ENCODE measurements around the gene NPHP1. TPM values are rescaled to one million over a fixed set of nuclear protein-coding genes. Genes with fewer than 3 reads are reported as not detected.
"Not testable (repeated sequence)": the region's sequence is repeated elsewhere in the genome, so short reads cannot be mapped to it uniquely, and the experiment has no call there.

The NPHP1 gene
- polyA plus RNA-seq, 1 experiment, result 5.4 TPM

- H3K27me3 ChIP-seq (ENCODE audit: control insufficient read depth, insufficient read depth, low read length), result no peaks in the 10 kb centered on the region
- no peaks in the 10 kb centered on the region; the same call in 1 of the 2 replicates for H3K9me3 ChIP-seq (ENCODE audit: control insufficient read depth, insufficient read depth, low read length)
- no peak for TF ChIP-seq CTCF (IDR thresholded peaks at IDR 0.05; ENCODE audit: low read depth, low read length)
- DNase-seq (ENCODE audit: low read depth, low spot score), result no peak
- CTCF ChIA-PET, result no interaction called here
- H3K27ac ChIP-seq (ENCODE audit: low read depth, low read length), result peak overlapping the region; percentile 99
- H3K4me3 ChIP-seq (ENCODE audit: low read depth, low read length), result no peak overlapping the region
- POLR2A ChIA-PET, result no interaction called here
These were observed 104.3 kb downstream of the NPHP1 start for GRCh38 chr2:110100480-110100879.

- no peak overlapping the region for H3K27ac ChIP-seq (ENCODE audit: low read depth, low read length)
- CTCF ChIA-PET, result no interaction called here
These were observed 105.2 kb downstream of the NPHP1 start for GRCh38 chr2:110099471-110100225.

GRCh38 chr2:110099038-110099425, 105.8 kb downstream of the NPHP1 start:
- Histone ChIP-seq H3K9me3 (ENCODE audit: control insufficient read depth, insufficient read depth, low read length) (no peaks in the 10 kb centered on the region; the same call in 1 of the 2 replicates), H3K4me3 (ENCODE audit: low read depth, low read length) (no peak overlapping the region), H3K27ac (ENCODE audit: low read depth, low read length) (no peak overlapping the region), H3K27me3 (ENCODE audit: control insufficient read depth, insufficient read depth, low read length) (no peaks in the 10 kb centered on the region)
- ChIA-PET CTCF (no interaction called here), POLR2A (no interaction called here)
- no peak for TF ChIP-seq CTCF (IDR thresholded peaks at IDR 0.05; ENCODE audit: low read depth, low read length)
- DNase-seq (ENCODE audit: low read depth, low spot score), result no peak

More at GRCh38 chr2:110099471-110100225, 105.2 kb downstream of the NPHP1 start:
- Histone ChIP-seq H3K9me3 (ENCODE audit: control insufficient read depth, insufficient read depth, low read length) (no peaks in the 10 kb centered on the region; the same call in 1 of the 2 replicates), H3K4me3 (ENCODE audit: low read depth, low read length) (no peak overlapping the region), H3K27me3 (ENCODE audit: control insufficient read depth, insufficient read depth, low read length) (no peaks in the 10 kb centered on the region)
- DNase-seq (ENCODE audit: low read depth, low spot score), result no peak
- POLR2A ChIA-PET, result no interaction called here
- TF ChIP-seq CTCF (IDR thresholded peaks at IDR 0.05; ENCODE audit: low read depth, low read length), result no peak

- Histone ChIP-seq H3K27me3 (ENCODE audit: control insufficient read depth, insufficient read depth, low read length) (no peaks in the 10 kb centered on the region), H3K4me3 (ENCODE audit: low read depth, low read length) (no peak overlapping the region), H3K27ac (ENCODE audit: low read depth, low read length) (no peak overlapping the region), H3K9me3 (ENCODE audit: control insufficient read depth, insufficient read depth, low read length) (no peaks in the 10 kb centered on the region)
- TF ChIP-seq CTCF (IDR thresholded peaks at IDR 0.05; ENCODE audit: low read depth, low read length), result no peak
- no peak for DNase-seq (ENCODE audit: low read depth, low spot score)
- ChIA-PET POLR2A (no interaction called here), CTCF (no interaction called here)
These were observed 107.2 kb downstream of the NPHP1 start for GRCh38 chr2:110097506-110098220.

- no peak for TF ChIP-seq CTCF (IDR thresholded peaks at IDR 0.05; ENCODE audit: low read depth, low read length)
- CTCF ChIA-PET, result no interaction called here
These were observed 108.7 kb downstream of the NPHP1 start for GRCh38 chr2:110095994-110096633.

GRCh38 chr2:110094884-110095534, 109.8 kb downstream of the NPHP1 start:
- H3K27ac ChIP-seq (ENCODE audit: low read depth, low read length); DNase-seq (ENCODE audit: low read depth, low spot score); H3K9me3 ChIP-seq (ENCODE audit: control insufficient read depth, insufficient read depth, low read length); POLR2A ChIA-PET; H3K27me3 ChIP-seq (ENCODE audit: control insufficient read depth, insufficient read depth, low read length); CTCF ChIA-PET; H3K4me3 ChIP-seq (ENCODE audit: low read depth, low read length): not testable (repeated sequence)

More at GRCh38 chr2:110095994-110096633, 108.7 kb downstream of the NPHP1 start:
- Histone ChIP-seq H3K27ac (ENCODE audit: low read depth, low read length) (no peak overlapping the region), H3K9me3 (ENCODE audit: control insufficient read depth, insufficient read depth, low read length) (no peaks in the 10 kb centered on the region), H3K27me3 (ENCODE audit: control insufficient read depth, insufficient read depth, low read length) (no peaks in the 10 kb centered on the region), H3K4me3 (ENCODE audit: low read depth, low read length) (no peak overlapping the region)
- POLR2A ChIA-PET, result no interaction called here
- no peak for DNase-seq (ENCODE audit: low read depth, low spot score)

- CTCF ChIA-PET; DNase-seq (ENCODE audit: low read depth, low spot score); H3K4me3 ChIP-seq (ENCODE audit: low read depth, low read length); H3K27ac ChIP-seq (ENCODE audit: low read depth, low read length); H3K9me3 ChIP-seq (ENCODE audit: control insufficient read depth, insufficient read depth, low read length); H3K27me3 ChIP-seq (ENCODE audit: control insufficient read depth, insufficient read depth, low read length); POLR2A ChIA-PET: not testable (repeated sequence)
These were observed 110.9 kb downstream of the NPHP1 start for GRCh38 chr2:110093924-110094323.

Data from AG04450 (cell line).